ENCODE results near the gene ZNF488.

GRCh38 chr10:47374611-47375536 is 9.2 kb downstream of the ZNF488 start:
- no peak for TF ChIP-seq EZH2 (IDR thresholded peaks at IDR 0.05; ENCODE audit: borderline replicate concordance, insufficient read depth, low read depth, low read length, poor library complexity, severe bottlenecking)
- TF ChIP-seq CTCF (IDR thresholded peaks at IDR 0.05): no peak

All from B cell (primary cell).